ENCODE data around the gene CHST12.
A peak's percentile ranks its signal among the peaks of the same experiment; 100 is the strongest.
"Not testable (repeated sequence)": the region's sequence is repeated elsewhere in the genome, so short reads cannot be mapped to it uniquely, and the experiment has no call there.

The CHST12 gene

GRCh38 chr7:2466675-2467074, 63.3 kb downstream of the CHST12 start:
- no peak for DNase-seq

DNA sequence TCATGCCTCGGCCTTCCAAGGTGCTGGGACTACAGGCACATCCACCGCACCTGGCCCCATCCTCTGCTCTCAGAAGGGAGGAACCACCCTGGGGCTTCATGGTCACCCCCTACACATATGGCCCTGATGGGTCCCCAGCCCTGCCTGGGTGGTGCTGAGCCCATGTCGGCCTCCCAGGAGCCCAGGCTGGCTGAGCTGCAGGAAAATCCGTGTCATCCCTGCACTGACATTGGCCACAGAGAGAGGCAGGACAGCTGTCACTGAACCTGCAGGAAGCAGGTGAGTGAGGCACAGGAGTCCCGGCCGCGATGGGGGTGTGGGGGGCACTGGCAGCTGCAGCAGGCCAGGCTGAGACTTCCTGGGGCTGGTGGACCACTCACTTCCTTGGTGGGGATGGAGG, 64.8 kb downstream of the CHST12 start:
- no peak for DNase-seq

- not testable (repeated sequence) for DNase-seq
These were observed 66.2 kb downstream of the CHST12 start for GRCh38 chr7:2469460-2470203.

DNA sequence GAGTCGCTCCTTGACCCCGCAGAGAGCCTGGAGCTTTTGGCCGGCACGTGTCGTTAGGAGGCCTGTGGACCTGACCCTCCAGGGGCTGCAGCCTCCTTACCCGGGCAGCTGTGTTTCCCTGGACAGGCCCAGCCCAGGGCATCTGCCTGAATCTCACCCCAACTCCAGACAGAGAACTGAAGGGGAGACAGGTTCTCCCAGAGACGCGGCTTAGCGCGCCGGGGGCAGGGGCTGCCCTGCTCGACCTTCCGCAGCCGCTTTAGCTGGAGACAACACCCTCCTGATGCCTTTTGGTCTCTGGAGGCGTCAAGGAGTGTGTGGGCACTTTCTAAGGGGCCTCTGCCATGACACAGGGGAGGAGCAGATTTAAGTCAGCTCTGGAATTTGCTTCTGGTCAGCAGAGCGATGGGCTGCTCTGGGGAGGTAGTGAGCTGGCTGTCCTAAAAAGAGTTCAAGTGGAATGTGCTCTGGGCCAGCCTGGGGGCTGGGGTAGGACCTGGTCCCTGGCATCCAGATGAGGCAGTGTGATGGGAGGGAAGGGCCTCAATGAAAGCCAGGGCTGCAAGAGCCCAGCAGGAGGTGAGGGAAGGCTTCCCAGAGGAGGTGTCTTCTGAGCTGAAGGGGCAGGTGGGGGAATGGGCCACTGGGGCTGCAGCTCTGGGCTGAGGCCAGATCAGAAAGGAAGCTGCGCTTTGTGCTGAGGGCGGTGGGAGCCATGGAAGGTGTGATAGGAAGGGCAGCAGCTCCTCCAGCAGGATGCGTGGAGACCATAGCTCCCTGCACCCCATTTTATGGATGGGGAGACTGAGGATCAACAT, 67.0 kb downstream of the CHST12 start:
- no peak for DNase-seq

- DNase-seq, result no peak
These were observed 67.6 kb downstream of the CHST12 start for GRCh38 chr7:2471022-2471329.

DNA sequence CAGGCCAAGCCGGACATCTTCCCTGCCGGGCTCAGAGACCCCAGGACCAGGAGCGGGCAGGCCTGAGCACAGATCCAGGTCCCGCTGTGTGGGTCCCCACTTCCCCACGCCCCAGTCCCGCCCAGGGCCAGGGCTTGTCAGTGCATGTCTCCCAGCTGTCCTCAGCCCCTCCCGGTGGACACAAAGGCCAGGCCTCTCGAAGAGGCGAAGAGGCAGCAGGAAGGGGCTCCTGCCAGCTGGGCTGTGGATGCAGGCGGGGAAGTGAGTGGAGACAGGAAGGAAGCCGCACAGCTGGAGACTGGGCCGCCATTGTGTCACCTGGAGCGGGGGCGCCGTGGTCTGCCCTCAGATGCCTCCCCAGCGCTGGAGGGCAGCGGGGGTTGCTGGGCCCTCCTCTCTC, 68.0 kb downstream of the CHST12 start:
- peak; percentile 3 for DNase-seq

DNA sequence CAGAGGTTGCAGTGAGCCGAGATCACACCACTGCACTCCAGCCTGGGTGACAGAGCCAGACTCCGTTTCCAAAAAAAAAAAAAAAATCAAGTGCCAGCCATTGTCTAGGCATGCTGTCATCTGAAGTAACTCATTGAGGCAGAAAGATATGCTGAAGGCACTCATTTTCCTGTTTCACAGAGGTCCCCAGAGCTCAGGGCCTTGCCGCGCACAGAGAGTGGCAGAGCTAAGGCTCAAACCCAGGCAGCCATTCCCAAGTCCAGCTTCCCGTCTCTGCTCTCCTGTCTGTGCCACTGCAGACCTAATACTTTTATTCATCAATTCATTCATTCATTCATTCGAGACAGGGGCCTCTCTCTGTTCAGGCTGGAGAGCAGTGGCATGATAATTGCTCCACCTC, 69.3 kb downstream of the CHST12 start:
- no peak for DNase-seq

DNA sequence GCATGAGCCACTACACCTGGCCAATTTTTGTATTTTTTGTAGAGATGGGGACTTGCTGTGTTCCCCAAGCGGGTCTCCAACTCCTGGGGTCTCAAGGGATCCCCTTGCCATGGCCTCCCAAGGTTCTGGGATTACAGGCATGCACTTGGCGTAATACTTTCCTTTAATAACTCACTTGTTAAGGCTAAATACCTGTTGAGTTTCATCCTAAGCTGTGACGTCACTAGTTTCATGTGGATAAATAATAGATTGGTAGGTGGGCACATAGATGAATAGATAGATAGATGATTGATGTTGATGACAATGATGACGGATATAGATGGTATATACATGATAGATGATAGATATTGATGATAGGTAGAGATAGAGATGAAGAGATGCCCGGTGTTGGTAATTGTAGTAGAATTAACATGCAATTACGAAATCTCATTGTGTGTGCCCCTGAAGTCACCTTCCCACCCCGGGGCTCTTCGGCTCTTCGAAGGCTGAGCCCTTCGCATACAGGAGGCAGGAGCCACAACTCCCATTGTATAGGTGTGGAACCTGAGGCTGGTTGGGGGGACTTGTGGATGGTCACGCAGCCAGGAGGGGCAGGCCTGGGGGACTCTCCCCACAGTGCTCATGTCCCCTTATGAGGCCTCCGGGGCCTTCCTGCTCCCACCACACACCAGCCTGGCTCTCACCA, 70.2 kb downstream of the CHST12 start:
- no peak for DNase-seq

DNA sequence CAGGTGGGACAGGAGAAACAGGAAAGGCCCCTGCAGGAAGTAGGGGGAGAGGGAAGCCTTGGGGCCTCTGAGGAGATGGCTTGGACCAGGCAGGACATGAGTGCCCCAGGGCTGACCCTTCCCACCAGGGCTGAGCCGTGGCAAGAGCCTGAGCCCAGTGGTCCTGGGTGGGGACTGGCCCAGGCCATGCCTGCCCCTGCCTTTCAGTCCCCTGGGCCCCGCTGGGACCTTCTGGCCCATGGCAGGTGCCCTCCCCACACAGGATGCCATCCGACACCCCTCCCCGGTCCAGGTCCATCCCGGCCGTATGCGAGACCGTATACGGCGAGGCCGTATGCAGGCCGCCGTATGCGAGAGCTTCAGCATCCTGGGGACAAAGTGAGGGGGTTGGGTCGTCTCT, 70.8 kb downstream of the CHST12 start:
- DNase-seq, result no peak

GRCh38 chr7:2474813-2475677, 71.6 kb downstream of the CHST12 start:
- DNase-seq, result no peak

GRCh38 chr7:2475678-2476015, 72.2 kb downstream of the CHST12 start:
- no peak for DNase-seq

DNA sequence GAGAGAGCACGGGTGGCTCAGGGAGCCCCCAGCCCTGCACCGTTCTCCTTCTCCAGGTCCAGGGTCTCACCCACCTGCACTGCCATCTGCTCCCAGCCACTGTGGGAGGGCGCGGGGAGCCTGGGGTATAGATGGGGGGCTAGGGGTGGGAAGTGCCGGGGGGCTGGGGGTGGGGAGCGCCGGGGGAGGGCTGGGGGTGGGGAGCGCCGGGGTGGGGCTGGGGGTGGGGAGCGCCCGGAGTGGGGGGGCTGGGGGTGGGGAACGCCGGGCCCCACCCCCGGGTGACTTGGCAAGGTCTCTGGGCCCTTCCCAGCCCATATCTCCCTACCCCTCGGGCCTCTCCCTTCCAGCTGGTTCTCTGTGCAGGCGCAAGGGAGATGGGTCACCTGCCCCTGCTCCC, 72.9 kb downstream of the CHST12 start, which contains the start of gene GRIFIN:
Gene GRIFIN (minus strand): TSS at position 101 of the 400 bp plus-strand sequence. CDS start 15 bp downstream, at position 86.
- DNase-seq, result no peak

DNA sequence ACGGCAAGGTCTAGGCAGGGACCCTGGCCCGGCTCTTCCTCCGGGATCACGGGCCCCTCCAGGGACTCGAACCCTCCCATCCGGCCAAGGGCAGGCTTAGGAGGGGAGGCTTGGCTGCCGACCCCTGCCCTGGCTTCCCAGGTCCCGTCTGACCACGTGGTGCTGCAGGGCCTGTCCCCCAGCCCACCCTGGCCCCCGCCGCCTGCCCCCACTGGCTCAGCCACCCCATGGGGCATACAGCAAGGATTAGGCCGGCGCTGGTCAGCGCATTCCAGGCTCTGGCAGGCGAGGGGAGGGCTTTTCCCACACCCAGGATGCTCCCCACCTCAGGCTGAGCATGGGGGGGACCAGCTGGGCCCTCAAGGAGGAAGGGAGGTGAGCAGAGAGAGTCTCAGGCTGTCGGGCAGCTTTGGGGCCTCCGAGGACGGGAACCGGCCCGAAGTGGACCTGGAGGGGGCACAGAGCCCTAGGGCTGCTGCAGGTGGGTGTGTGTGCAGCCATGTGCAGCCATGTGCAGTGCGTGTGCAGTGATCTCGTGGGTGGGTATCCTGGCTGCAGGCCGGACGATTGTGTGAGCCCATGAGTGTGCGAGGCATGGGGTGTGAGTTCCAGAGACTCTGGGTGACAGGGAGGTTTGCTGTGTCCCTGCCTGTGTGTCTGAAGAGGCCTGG, 73.5 kb downstream of the CHST12 start:
- no peak for DNase-seq

DNA sequence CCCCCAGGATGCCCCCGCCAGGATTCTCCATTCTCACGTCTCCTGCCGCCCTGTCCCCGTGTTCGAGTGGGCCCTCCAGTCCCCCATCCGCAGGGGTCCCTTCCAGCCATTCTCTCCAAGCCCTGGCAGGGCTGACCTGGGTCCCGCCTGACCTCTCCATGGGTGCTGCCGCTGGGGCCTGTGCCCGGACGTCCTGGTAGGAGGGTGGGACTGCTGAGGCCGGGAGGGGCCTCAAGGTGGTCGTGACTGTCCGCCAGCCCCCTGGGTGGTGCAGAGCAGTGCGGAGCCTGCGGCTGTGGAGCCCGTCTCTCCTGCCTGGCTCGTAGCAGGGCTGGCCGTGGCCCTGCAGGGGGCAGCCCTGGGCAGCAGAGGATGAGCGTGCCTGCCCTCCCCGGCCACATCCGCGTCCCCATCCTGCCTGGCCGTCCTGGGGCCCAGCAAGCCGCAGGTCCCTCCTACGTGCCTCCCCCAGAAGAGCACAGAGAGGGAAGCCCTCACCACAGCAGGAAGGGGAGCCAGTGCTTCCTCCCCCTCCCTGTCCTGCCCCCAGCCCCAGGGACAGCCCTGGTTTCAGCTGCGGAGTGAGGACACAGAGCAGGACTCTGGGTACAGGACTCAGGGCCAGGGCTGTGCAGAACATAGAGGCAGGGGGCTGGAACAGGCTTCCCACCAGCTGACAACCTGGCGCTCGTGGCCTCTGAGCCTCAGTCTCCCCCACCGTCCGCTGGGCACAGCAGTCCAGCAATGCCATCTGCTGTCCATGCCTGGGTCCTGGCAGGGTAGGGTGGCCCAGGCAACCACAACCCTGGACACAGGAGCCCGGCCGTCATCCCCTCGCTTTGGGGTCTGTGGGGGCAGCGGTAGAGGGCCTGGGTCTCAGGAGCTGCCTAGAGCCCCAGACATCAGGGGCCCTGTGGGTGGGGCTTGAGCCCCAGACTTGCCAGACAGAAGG, 74.3 kb downstream of the CHST12 start:
- DNase-seq, result no peak

DNA sequence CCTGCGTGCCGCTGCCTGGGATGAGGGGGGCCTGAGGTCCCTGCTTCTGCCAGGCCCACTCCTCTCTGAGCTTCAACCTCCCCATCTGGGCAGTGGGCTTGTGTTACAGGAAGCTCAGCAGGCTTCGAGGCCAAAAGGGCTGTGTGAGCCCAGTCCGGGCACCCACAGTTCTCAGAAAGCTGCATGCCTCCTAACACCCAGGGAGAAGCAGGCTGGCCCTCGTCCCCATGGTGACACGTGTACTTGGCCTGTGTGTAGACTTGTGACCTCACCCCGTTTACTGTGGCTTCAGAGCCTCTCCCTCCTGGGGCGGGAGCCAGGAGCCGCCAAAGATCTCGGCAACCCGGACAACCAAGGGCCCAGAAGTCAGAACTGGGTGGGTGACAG, 75.0 kb downstream of the CHST12 start:
- DNase-seq, result no peak

DNA sequence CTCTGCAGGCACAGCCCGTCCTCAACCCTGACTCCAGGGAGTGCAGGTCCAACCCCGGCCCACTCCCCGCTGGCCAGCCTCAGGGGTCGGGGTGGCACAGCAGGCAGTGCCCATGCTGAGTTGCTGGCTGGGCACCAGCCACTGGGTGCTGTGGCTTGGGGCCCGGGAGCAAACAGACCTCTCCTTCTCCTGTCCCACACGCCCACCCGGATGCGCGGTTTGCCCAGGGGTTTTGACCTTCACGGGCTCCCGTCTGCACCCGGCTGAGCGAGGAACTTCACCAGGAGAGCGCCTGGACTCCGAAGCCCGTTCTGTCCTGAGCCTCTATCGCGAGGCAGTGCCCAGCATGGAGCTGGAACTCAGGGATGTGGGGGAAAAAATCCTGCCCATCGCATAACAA, 75.4 kb downstream of the CHST12 start:
- DNase-seq, result no peak

GRCh38 chr7:2479276-2480069, 76.1 kb downstream of the CHST12 start:
- DNase-seq, result no peak

DNA sequence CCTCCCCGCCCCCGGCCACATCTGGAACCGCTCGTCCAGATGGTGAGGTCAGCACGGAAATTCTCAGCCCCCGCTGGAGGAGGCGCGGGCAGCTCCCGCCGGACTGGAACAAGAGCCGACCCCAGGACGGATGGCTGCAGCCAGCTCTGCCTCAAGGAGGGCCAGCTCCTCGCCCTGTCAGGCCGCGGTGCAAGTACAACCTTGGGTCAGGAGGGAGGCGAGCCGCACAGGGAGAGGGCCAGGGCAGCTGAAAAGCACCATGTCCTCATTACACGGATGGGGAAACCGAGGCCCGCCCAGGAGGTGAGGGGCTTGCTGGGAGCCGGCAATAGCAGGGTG, 76.6 kb downstream of the CHST12 start:
- no peak for DNase-seq

GRCh38 chr7:2481195-2481594, 77.8 kb downstream of the CHST12 start:
- no peak for DNase-seq

DNA sequence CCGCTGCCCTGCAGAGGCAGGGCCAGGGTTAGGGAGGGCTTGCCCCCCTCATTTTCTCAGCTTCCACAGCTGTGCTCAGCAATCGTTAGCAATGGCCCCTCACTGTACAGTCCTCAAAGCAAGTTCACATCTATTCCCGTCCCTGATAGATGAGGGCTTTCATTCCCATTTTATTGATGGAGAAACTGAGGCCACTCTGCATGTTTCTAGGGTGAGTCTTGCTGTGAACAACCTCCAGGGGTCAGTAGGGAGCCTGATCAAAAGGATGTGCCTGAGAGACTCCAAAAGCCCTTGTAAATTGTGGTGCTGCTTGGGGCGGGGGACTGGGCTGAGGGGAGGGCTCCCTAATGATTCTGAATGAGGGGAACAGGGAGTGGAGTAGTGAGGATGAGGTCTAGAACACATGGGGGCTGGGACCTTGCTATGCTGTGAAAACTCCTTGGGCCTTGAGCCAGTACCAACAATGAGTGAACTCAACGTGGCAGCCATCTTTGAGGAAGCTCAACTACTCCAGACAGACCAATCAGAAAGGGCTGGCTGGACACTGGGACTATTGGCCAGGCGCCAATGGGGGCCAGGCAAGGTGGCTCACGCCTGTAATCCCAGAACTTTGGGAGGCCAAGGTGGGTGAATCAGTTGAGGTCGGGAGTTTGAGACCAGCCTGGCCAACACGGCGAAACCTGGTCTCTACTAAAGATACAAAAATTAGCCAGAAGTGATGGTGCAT, 79.5 kb downstream of the CHST12 start:
- DNase-seq, result no peak

Data from NCI-H2227 treated with DMSO at 0.1 percent for 48 hours (cell line).